ENCODE results near the gene MINPP1. TPM values are rescaled to one million over a fixed set of nuclear protein-coding genes. Genes with fewer than 3 reads are reported as not detected.
A peak's percentile ranks its signal among the peaks of the same experiment; 100 is the strongest.

The MINPP1 gene
- total RNA-seq, 8 experiments from 2014 or later, result 19.7 to 29.0 (median 25.1) TPM

- ATAC-seq (replicated peaks in 6 of 8), result peak in 2 of 8 experiments; percentile 2 to 5
Observed at GRCh38 chr10:87503886-87504285, 807 bp upstream of the MINPP1 start.

GRCh38 chr10:87504307-87504639 is 420 bp upstream of the MINPP1 start:
- Histone ChIP-seq H3K27ac (peak overlapping the region; percentile 70 to 77), H3K4me3 (peak overlapping the region; percentile 79 to 92 (median 85)), H3K4me1 (replicated peaks in 1 of 2) (peaks cover 15 to 32% of the 10 kb centered on the region in 2 donors)
- 0 to 19% (median 7%) methylated on average over 2 to 8 of the region's 10 CpGs; no CpG with 5 or more reads in 1 of the 10 experiments for WGBS, 10 experiments
- in situ Hi-C loops (cut with MboI; ENCODE audit: low pct_unique_long_range_greater_than_20kb in 2 of 9, low sequenced_read_pairs in 9 of 9, unreplicated experiment in 9 of 9), result no loop called here
- ATAC-seq (replicated peaks in 6 of 8), result no peak

More at GRCh38 chr10:87503886-87504285, 807 bp upstream of the MINPP1 start:
- peaks cover 15 to 32% of the 10 kb centered on the region in 2 donors for H3K4me1 ChIP-seq (replicated peaks in 1 of 2)
- peak overlapping the region; percentile 79 to 92 (median 85) for H3K4me3 ChIP-seq
- WGBS, 10 experiments, result 27 to 89% (median 63%) methylated on average over 3 to 6 of the region's 6 CpGs; no CpG with 5 or more reads in 3 of the 10 experiments
- no peak overlapping the region for H3K27ac ChIP-seq
- in situ Hi-C loops (cut with MboI; ENCODE audit: low pct_unique_long_range_greater_than_20kb in 2 of 9, low sequenced_read_pairs in 9 of 9, unreplicated experiment in 9 of 9), result no loop called here

- peak; percentile 16 to 68 (median 60) for ATAC-seq (replicated peaks in 6 of 8)
- WGBS, 10 experiments, result 0 to 7% (median 1%) methylated on average over 2 to 31 of the region's 41 CpGs; no CpG with 5 or more reads in 1 of the 10 experiments
- Histone ChIP-seq H3K4me1 (replicated peaks in 1 of 2) (peaks cover 15 to 32% of the 10 kb centered on the region in 2 donors), H3K27ac (peak overlapping the region; percentile 70 to 77), H3K4me3 (peak overlapping the region; percentile 79 to 92 (median 85))
- in situ Hi-C loops (cut with MboI; ENCODE audit: low pct_unique_long_range_greater_than_20kb in 2 of 9, low sequenced_read_pairs in 9 of 9, unreplicated experiment in 9 of 9), result no loop called here
Observed at GRCh38 chr10:87505366-87506111, 846 bp downstream of the MINPP1 start.

GRCh38 chr10:87506956-87507355 is 2.3 kb downstream of the MINPP1 start:
- ATAC-seq (replicated peaks in 6 of 8), result no peak
- no peak overlapping the region for H3K27ac ChIP-seq
- in situ Hi-C loops (cut with MboI; ENCODE audit: low pct_unique_long_range_greater_than_20kb in 2 of 9, low sequenced_read_pairs in 9 of 9, unreplicated experiment in 9 of 9), result no loop called here
- 29 to 83% (median 61%) methylated on average over 1 to 3 of the region's 3 CpGs; no CpG with 5 or more reads in 1 of the 10 experiments for WGBS, 10 experiments
- peaks cover 15 to 32% of the 10 kb centered on the region in 2 donors for H3K4me1 ChIP-seq (replicated peaks in 1 of 2)
- peak overlapping the region; percentile 4 to 92 (median 85) for H3K4me3 ChIP-seq

- in situ Hi-C loops (cut with MboI; ENCODE audit: low pct_unique_long_range_greater_than_20kb in 2 of 9, low sequenced_read_pairs in 9 of 9, unreplicated experiment in 9 of 9), result no loop called here
- H3K4me3 ChIP-seq, result no peak overlapping the region
Observed at GRCh38 chr10:87507879-87508483, 3.3 kb downstream of the MINPP1 start.

GRCh38 chr10:87508837-87509236 is 4.1 kb downstream of the MINPP1 start:
- no peak for ATAC-seq (replicated peaks in 6 of 8)
- H3K4me1 ChIP-seq (replicated peaks in 1 of 2), result peaks cover 15 to 25% of the 10 kb centered on the region in 2 donors
- WGBS, 10 experiments, result 80 to 100% (median 90%) methylated on average over 1 of the region's 1 CpG; no CpG with 5 or more reads in 3 of the 10 experiments
- in situ Hi-C loops (cut with MboI; ENCODE audit: low pct_unique_long_range_greater_than_20kb in 2 of 9, low sequenced_read_pairs in 9 of 9, unreplicated experiment in 9 of 9), result no loop called here
- no peak overlapping the region for H3K4me3 ChIP-seq
- no peak overlapping the region for H3K27ac ChIP-seq

More at GRCh38 chr10:87507879-87508483, 3.3 kb downstream of the MINPP1 start:
- peaks cover 15 to 32% of the 10 kb centered on the region in 2 donors for H3K4me1 ChIP-seq (replicated peaks in 1 of 2)
- ATAC-seq (replicated peaks in 6 of 8), result no peak
- 53 to 96% (median 88%) methylated on average over 3 to 5 of the region's 5 CpGs for WGBS, 10 experiments
- H3K27ac ChIP-seq, result no peak overlapping the region

GRCh38 chr10:87510025-87510424 is 5.3 kb downstream of the MINPP1 start:
- Histone ChIP-seq H3K4me3 (no peak overlapping the region), H3K4me1 (replicated peaks in 1 of 2) (peaks cover 15 to 24% of the 10 kb centered on the region in 2 donors), H3K27ac (no peak overlapping the region)
- in situ Hi-C loops (cut with MboI; ENCODE audit: low pct_unique_long_range_greater_than_20kb in 2 of 9, low sequenced_read_pairs in 9 of 9, unreplicated experiment in 9 of 9), result no loop called here
- 71 to 100% (median 95%) methylated on average over 1 to 3 of the region's 3 CpGs; no CpG with 5 or more reads in 1 of the 10 experiments for WGBS, 10 experiments
- no peak for ATAC-seq (replicated peaks in 6 of 8)

- Histone ChIP-seq H3K27ac (no peak overlapping the region), H3K4me3 (no peak overlapping the region), H3K4me1 (replicated peaks in 1 of 2) (peaks cover 12 to 19% of the 10 kb centered on the region in 2 donors)
- WGBS, 10 experiments, result 90 to 100% (median 100%) methylated on average over 2 to 3 of the region's 3 CpGs
- in situ Hi-C loops (cut with MboI; ENCODE audit: low pct_unique_long_range_greater_than_20kb in 2 of 9, low sequenced_read_pairs in 9 of 9, unreplicated experiment in 9 of 9), result no loop called here
- ATAC-seq (replicated peaks in 6 of 8), result no peak
Observed at GRCh38 chr10:87511526-87511925, 6.8 kb downstream of the MINPP1 start.

GRCh38 chr10:87518937-87519336 is 14.2 kb downstream of the MINPP1 start:
- in situ Hi-C loops (cut with MboI; ENCODE audit: low pct_unique_long_range_greater_than_20kb in 2 of 9, low sequenced_read_pairs in 9 of 9, unreplicated experiment in 9 of 9), result no loop called here
- Histone ChIP-seq H3K4me3 (no peak overlapping the region), H3K4me1 (replicated peaks in 1 of 2) (no peaks in the 10 kb centered on the region), H3K27ac (no peak overlapping the region)
- WGBS, 10 experiments, result 76 to 100% (median 100%) methylated on average over 1 to 3 of the region's 3 CpGs; no CpG with 5 or more reads in 4 of the 10 experiments
- no peak for ATAC-seq (replicated peaks in 6 of 8)

GRCh38 chr10:87519582-87519981 is 14.9 kb downstream of the MINPP1 start:
- in situ Hi-C loops (cut with MboI; ENCODE audit: low pct_unique_long_range_greater_than_20kb in 2 of 9, low sequenced_read_pairs in 9 of 9, unreplicated experiment in 9 of 9), result no loop called here
- WGBS, 10 experiments, result 82 to 100% (median 92%) methylated on average over 1 to 2 of the region's 2 CpGs; no CpG with 5 or more reads in 2 of the 10 experiments

GRCh38 chr10:87523731-87524130 is 19.0 kb downstream of the MINPP1 start:
- ATAC-seq (replicated peaks in 6 of 8), result peak in 3 of 8 experiments; percentile 59 to 85 (median 63)
- in situ Hi-C loops (cut with MboI; ENCODE audit: low pct_unique_long_range_greater_than_20kb in 2 of 9, low sequenced_read_pairs in 9 of 9, unreplicated experiment in 9 of 9), result no loop called here

More at GRCh38 chr10:87519582-87519981, 14.9 kb downstream of the MINPP1 start:
- ATAC-seq (replicated peaks in 6 of 8), result no peak
- H3K4me1 ChIP-seq (replicated peaks in 1 of 2), result no peaks in the 10 kb centered on the region
- no peak overlapping the region for H3K27ac ChIP-seq
- no peak overlapping the region for H3K4me3 ChIP-seq

GRCh38 chr10:87524296-87524695 is 19.6 kb downstream of the MINPP1 start:
- Histone ChIP-seq H3K4me1 (replicated peaks in 1 of 2) (no peaks in the 10 kb centered on the region), H3K4me3 (no peak overlapping the region), H3K27ac (no peak overlapping the region)
- in situ Hi-C loops (cut with MboI; ENCODE audit: low pct_unique_long_range_greater_than_20kb in 2 of 9, low sequenced_read_pairs in 9 of 9, unreplicated experiment in 9 of 9), result no loop called here
- ATAC-seq (replicated peaks in 6 of 8), result no peak

More at GRCh38 chr10:87523731-87524130, 19.0 kb downstream of the MINPP1 start:
- no peaks in the 10 kb centered on the region for H3K4me1 ChIP-seq (replicated peaks in 1 of 2)
- 0 to 100% (median 94%) methylated on average over 1 to 2 of the region's 2 CpGs; no CpG with 5 or more reads in 2 of the 10 experiments for WGBS, 10 experiments
- H3K27ac ChIP-seq, result no peak overlapping the region
- H3K4me3 ChIP-seq, result no peak overlapping the region

- WGBS, 10 experiments, result 33 to 100% (median 84%) methylated on average over 1 to 4 of the region's 4 CpGs; no CpG with 5 or more reads in 2 of the 10 experiments
- no peaks in the 10 kb centered on the region for H3K4me1 ChIP-seq (replicated peaks in 1 of 2)
- in situ Hi-C loops (cut with MboI; ENCODE audit: low pct_unique_long_range_greater_than_20kb in 2 of 9, low sequenced_read_pairs in 9 of 9, unreplicated experiment in 9 of 9), result loop anchor here in 4 of 9 experiments (25.0 kb wide), 3 partner anchors 105 to 205 kb away; partner anchors contain the start of gene PAPSS2 (in 1 of the 4)
- H3K4me3 ChIP-seq, result no peak overlapping the region
- H3K27ac ChIP-seq, result no peak overlapping the region
- ATAC-seq (replicated peaks in 6 of 8), result no peak
Observed at GRCh38 chr10:87531908-87532622, 27.4 kb downstream of the MINPP1 start.

Measured in motor neuron (in vitro differentiated cells).